Smooth muscle cell (in vitro differentiated cells): ENCODE measurements around the gene FRMPD1. TPM values are rescaled to one million over a fixed set of nuclear protein-coding genes. Genes with fewer than 3 reads are reported as not detected.
"Not testable (repeated sequence)": the region's sequence is repeated elsewhere in the genome, so short reads cannot be mapped to it uniquely, and the experiment has no call there.

ENCODE experiments used
- DNase-seq: peaks from one replicate; lab custom pipeline; 2025; ENCODE audit not compliant: unreplicated experiment; lab: John Stamatoyannopoulos, UW
- H2AFZ ChIP-seq: fragments of 200-600 bp; sonication (generic); 2 replicates; pipeline ENCODE4 v1.6.0; 2016; ENCODE audit warnings: antibody characterized with exemption, low read depth, mild to moderate bottlenecking
- H3F3A ChIP-seq: fragments of 200-600 bp; sonication (generic); 2 replicates; pipeline ENCODE4 v1.6.0; 2017; ENCODE audit warnings: antibody characterized with exemption, low read depth
- H3K27ac ChIP-seq: fragments of 200-600 bp; sonication (generic); 2 replicates; pipeline ENCODE4 v1.5.1; 2016; ENCODE audit warnings: low read depth, mild to moderate bottlenecking
- H3K27me3 ChIP-seq: fragments of 200-600 bp; sonication (generic); 2 replicates; pipeline ENCODE4 v1.6.1; 2016; ENCODE audit warnings: low read depth, mild to moderate bottlenecking
- H3K36me3 ChIP-seq: fragments of 200-600 bp; sonication (generic); 2 replicates; pipeline ENCODE4 v1.5.1; 2016; ENCODE audit warnings: low read depth
- H3K4me1 ChIP-seq: fragments of 200-600 bp; sonication (generic); 2 replicates; pipeline ENCODE4 v1.5.1; 2016; ENCODE audit warnings: low read depth
- H3K4me2 ChIP-seq: fragments of 200-600 bp; sonication (generic); 2 replicates; pipeline ENCODE4 v1.6.0; 2016; ENCODE audit warnings: mild to moderate bottlenecking
- H3K4me3 ChIP-seq: fragments of 200-600 bp; sonication (generic); 2 replicates; pipeline ENCODE4 v1.5.1; 2016; ENCODE audit warnings: mild to moderate bottlenecking
- H3K79me2 ChIP-seq: fragments of 200-600 bp; sonication (generic); 2 replicates; pipeline ENCODE4 v1.6.0; 2016; ENCODE audit warnings: low read depth, mild to moderate bottlenecking
- H3K9ac ChIP-seq: fragments of 200-600 bp; sonication (generic); 2 replicates; pipeline ENCODE4 v1.6.0; 2016; ENCODE audit warnings: low read depth
- H3K9me3 ChIP-seq: fragments of 200-600 bp; sonication (generic); replicated peaks from 2 replicates; pipeline ENCODE4 v1.5.1; 2016; ENCODE audit warnings: low read depth
- H4K20me1 ChIP-seq: fragments of 200-600 bp; sonication (generic); 2 replicates; pipeline ENCODE4 v1.6.0; 2016; ENCODE audit warnings: low read depth
- CTCF ChIP-seq: fragments of 200-600 bp; sonication (generic); IDR thresholded peaks from 2 replicates; pipeline ENCODE4 v1.5.1; 2017; ENCODE audit warnings: borderline replicate concordance, mild to moderate bottlenecking, antibody characterized with exemption; ENCODE audit not compliant: insufficient read depth, poor library complexity, severe bottlenecking
- WGBS: methylation state at CpG from one replicate; pipeline ENCODE4 v1.1.7; 2016; ENCODE audit warnings: low lambda C conversion rate; 5-methylcytosine and 5-hydroxymethylcytosine counted together
- polyA plus RNA-seq: library from polyadenylated mRNA; unstranded; fragments of >200 nt; fragmentation: Nextera tagmentation; extraction: Ambion mirVana; gene quantifications from 2 replicates; pipeline ENCODE4 v1.2.1, GENCODE V29; 2016
- total RNA-seq: library from RNA; depleted of rRNA; stranded (reverse); fragments of >200 nt; gene quantifications from 2 replicates; pipeline ENCODE4 v1.2.3, GENCODE V29; 2014

The FRMPD1 gene
- total and polyA plus RNA-seq, 2 experiments from 2014 or later: 0.22 TPM; not detected in 1

GRCh38 chr9:37749129-37749528 lies 98.4 kb downstream of the FRMPD1 start:
- no peak overlapping the region for H3K4me2 ChIP-seq
- H3K4me1 ChIP-seq: peaks cover 3% of the 10 kb centered on the region
- DNase-seq: no peak
- H3K36me3 ChIP-seq: no peaks in the 10 kb centered on the region
- H3K4me3 ChIP-seq: no peak overlapping the region
- no peak for TF ChIP-seq CTCF
- WGBS: 85% methylated on average over 5 of the region's 5 CpGs
- peaks cover 3% of the 10 kb centered on the region for H3F3A ChIP-seq
- H3K9me3 ChIP-seq: no peaks in the 10 kb centered on the region
- no peaks in the 10 kb centered on the region for H3K79me2 ChIP-seq
- no peak overlapping the region for H3K9ac ChIP-seq
- no peak overlapping the region for H3K27ac ChIP-seq
- H4K20me1 ChIP-seq: no peaks in the 10 kb centered on the region
- no peaks in the 10 kb centered on the region for H3K27me3 ChIP-seq
- H2AFZ ChIP-seq: no peak overlapping the region

- Histone ChIP-seq H3K27ac (no peak overlapping the region), H4K20me1 (no peaks in the 10 kb centered on the region), H3K4me3 (no peak overlapping the region), H3K79me2 (no peaks in the 10 kb centered on the region), H3K9me3 (no peaks in the 10 kb centered on the region), H3K4me2 (no peak overlapping the region), H3K27me3 (no peaks in the 10 kb centered on the region), H2AFZ (no peak overlapping the region), H3F3A (peaks cover 3% of the 10 kb centered on the region), H3K9ac (no peak overlapping the region), H3K36me3 (no peaks in the 10 kb centered on the region), H3K4me1 (peaks cover 3% of the 10 kb centered on the region)
- 79% methylated on average over 6 of the region's 6 CpGs for WGBS
- DNase-seq: no peak
- TF ChIP-seq CTCF: no peak
Observed at GRCh38 chr9:37751186-37751585, 100.4 kb downstream of the FRMPD1 start.

- H3K9me3 ChIP-seq, H3K79me2 ChIP-seq, H3K4me1 ChIP-seq, H4K20me1 ChIP-seq, H3K9ac ChIP-seq, H3K27me3 ChIP-seq, DNase-seq, H3K4me3 ChIP-seq, H3K27ac ChIP-seq, H3F3A ChIP-seq, H3K36me3 ChIP-seq, H3K4me2 ChIP-seq, H2AFZ ChIP-seq: not testable (repeated sequence)
- WGBS: 96% methylated on average over 25 of the region's 30 CpGs
Observed at GRCh38 chr9:37751704-37752103, 101.0 kb downstream of the FRMPD1 start.

GRCh38 chr9:37752112-37752511 lies 101.4 kb downstream of the FRMPD1 start:
- not testable (repeated sequence) for H3F3A ChIP-seq, H4K20me1 ChIP-seq, H3K9ac ChIP-seq, H3K4me3 ChIP-seq, H3K79me2 ChIP-seq, H3K27me3 ChIP-seq, DNase-seq, H3K4me1 ChIP-seq, H3K27ac ChIP-seq, H3K9me3 ChIP-seq, H3K36me3 ChIP-seq, H3K4me2 ChIP-seq, H2AFZ ChIP-seq
- 97% methylated on average over 11 of the region's 13 CpGs for WGBS
